Measurements from ENCODE around the gene RNU1-4. TPM values are rescaled to one million over a fixed set of nuclear protein-coding genes. Genes with fewer than 3 reads are reported as not detected.
"Not testable (repeated sequence)": the region's sequence is repeated elsewhere in the genome, so short reads cannot be mapped to it uniquely, and the experiment has no call there.

RNU1-4 gene
- polyA plus RNA-seq, 1 experiment = not detected

DNA sequence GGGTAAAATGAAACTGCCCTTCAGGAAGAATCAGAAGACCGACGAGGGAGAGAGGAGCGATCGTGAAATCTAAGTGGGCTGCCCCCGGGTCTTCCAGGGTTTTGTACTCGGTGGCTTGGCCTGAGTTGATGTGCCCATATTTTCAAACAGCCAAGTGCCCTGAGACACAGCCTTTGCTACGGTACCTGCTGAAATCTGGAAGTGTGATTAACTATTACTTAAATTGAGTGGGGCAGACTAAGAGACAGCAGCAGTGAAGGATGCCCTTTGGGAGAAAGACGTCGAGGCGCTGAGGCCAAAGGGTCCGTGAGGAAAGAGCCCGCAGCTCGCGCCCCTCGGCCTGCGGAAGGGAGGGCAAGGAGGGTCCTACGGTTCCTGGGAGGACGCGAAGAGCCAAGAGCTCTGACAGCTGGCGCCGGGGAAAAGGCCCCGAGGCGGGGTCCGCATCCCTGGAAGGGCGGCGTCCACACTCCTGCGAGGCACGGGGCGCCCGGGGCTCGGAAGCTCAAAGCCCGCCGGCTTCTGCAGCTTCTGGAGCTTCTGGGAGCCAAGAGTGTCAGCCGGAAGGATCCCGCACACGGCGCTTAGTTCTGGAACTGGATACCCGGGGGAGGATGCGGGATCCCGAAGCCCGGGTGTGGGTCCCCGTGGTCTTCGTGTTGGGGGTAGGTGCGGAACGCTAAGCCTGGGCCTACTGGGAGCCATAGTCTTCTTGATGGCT is 15.4 kb upstream of the RNU1-4 start:
- ChIA-PET POLR2A (no interaction called here), CTCF (interaction anchor here (0.8 to 9.9 kb wide), 3 partner anchors 12 to 23 kb away, joined by 3 to 89 read pairs (median 5); no protein-coding TSS in a partner anchor)
- no peak overlapping the region for H3K4me3 ChIP-seq (ENCODE audit: low read depth, low read length)
- H3K27me3 ChIP-seq (ENCODE audit: control insufficient read depth, insufficient read depth, low read length) = peaks cover 17% of the 10 kb centered on the region
- TF ChIP-seq CTCF (IDR thresholded peaks at IDR 0.05; ENCODE audit: insufficient read depth, low read depth, low read length) = no peak
- DNase-seq (ENCODE audit: low read depth) = no peak
- H3K36me3 ChIP-seq (ENCODE audit: control insufficient read depth, insufficient read depth, low read length) = no peaks in the 10 kb centered on the region

- H3K4me3 ChIP-seq (ENCODE audit: low read depth, low read length); DNase-seq (ENCODE audit: low read depth); H3K36me3 ChIP-seq (ENCODE audit: control insufficient read depth, insufficient read depth, low read length); POLR2A ChIA-PET: not testable (repeated sequence)
- H3K27me3 ChIP-seq (ENCODE audit: control insufficient read depth, insufficient read depth, low read length) = peaks cover 17% of the 10 kb centered on the region
- CTCF ChIA-PET = interaction anchor here (1.2 to 1.7 kb wide), 2 partner anchors 16 to 105 kb away, joined by 3 to 4 read pairs; no protein-coding TSS in a partner anchor
These were observed 14.7 kb upstream of the RNU1-4 start for GRCh38 chr1:16725439-16726245.

DNA sequence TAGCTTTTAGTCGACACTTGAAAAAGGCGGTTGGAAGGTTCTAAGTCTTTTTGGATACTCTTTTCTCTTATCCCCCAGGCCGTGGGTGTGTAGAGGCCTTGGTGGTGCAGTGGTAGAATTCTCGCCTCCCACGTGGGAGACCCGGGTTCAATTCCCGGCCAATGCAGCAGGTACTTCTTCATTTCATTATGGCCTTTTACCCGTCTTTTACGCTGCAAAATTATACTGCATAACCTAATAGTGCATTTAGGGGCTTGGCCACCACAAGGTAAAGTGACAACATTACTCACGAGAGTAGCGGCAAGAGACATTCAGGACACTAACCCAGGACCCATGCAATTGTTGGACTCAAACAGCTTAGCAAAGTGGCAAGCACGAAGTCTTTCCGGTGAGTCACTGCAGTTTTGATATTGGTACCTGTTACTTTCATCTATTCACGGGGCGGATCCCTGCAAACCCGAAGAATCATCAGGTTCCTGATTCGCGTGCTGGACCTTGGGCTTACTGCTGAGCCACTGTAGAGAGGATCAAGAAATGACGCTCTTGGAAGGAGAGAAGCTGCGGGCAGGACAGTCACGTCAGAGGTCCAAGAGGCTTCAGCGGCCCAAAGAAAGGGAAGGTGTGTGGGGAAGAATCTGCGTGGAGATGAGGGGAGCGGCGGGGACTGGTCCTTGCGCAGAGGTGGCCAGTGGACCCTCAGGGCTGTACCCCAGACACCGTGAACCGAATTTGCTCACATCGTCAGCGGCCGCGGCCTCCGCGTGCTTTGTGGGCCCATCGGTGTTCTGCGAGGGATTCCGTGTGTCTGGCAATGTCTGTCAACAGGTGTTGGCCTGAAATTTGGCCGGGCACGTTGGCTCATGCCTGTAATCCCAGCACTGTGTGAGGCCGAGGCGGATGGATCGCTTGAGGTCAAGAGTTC is 12.9 kb upstream of the RNU1-4 start:
- TF ChIP-seq CTCF (IDR thresholded peaks at IDR 0.05; ENCODE audit: insufficient read depth, low read depth, low read length) = no peak
- ChIA-PET CTCF (interaction anchor here (1.2 to 1.7 kb wide), 3 partner anchors 15 to 106 kb away, joined by 4 to 6 read pairs (median 5); no protein-coding TSS in a partner anchor), POLR2A (no interaction called here)
- no peak overlapping the region for H3K4me3 ChIP-seq (ENCODE audit: low read depth, low read length)
- H3K27me3 ChIP-seq (ENCODE audit: control insufficient read depth, insufficient read depth, low read length) = peaks cover 17% of the 10 kb centered on the region
- DNase-seq (ENCODE audit: low read depth) = no peak
- H3K36me3 ChIP-seq (ENCODE audit: control insufficient read depth, insufficient read depth, low read length) = no peaks in the 10 kb centered on the region

DNA sequence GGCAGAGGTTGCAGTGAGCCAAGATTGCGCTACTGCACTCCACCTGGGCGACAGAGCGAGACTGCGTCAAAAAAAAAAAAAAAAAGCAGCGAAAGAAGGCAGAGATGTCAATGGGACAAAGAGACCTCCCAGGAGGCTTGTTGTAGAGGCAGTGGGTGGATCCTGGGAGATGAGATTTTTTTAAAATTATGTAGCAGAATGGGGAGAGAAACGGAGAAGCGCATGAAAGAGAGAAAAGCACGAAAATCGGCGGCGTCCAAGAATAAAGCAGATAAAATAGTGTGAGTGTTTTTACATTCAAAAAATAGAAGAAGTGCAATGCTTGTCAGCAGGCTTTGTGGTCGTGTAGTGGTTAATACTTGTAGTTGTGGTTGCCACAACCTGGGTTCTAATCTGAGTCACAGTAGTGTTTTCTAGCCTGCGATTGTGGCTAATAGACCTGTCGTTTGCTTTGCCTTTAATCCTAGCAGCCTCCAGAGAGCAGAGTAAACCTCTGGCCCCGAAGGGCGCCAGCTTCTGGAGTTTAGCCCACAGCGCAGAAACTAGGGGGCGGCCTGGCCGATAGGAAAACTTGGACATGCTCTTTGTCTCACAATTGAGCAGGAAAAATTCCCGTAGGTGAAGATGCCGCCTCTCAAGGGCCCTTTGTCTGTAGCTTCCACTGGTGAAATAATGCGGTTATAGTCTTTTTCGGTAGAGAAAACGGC is 11.9 kb upstream of the RNU1-4 start:
- H3K4me3 ChIP-seq (ENCODE audit: low read depth, low read length); DNase-seq (ENCODE audit: low read depth); H3K36me3 ChIP-seq (ENCODE audit: control insufficient read depth, insufficient read depth, low read length); POLR2A ChIA-PET: not testable (repeated sequence)
- CTCF ChIA-PET = interaction anchor here (2.2 kb wide), 1 partner anchor 12 kb away, joined by 5 read pairs; no protein-coding TSS in a partner anchor
- H3K27me3 ChIP-seq (ENCODE audit: control insufficient read depth, insufficient read depth, low read length) = peaks cover 17% of the 10 kb centered on the region

GRCh38 chr1:16732254-16732896 is 7.9 kb upstream of the RNU1-4 start:
- POLR2A ChIA-PET; CTCF ChIA-PET; H3K27me3 ChIP-seq (ENCODE audit: control insufficient read depth, insufficient read depth, low read length); H3K4me3 ChIP-seq (ENCODE audit: low read depth, low read length); DNase-seq (ENCODE audit: low read depth); H3K36me3 ChIP-seq (ENCODE audit: control insufficient read depth, insufficient read depth, low read length): not testable (repeated sequence)

DNA sequence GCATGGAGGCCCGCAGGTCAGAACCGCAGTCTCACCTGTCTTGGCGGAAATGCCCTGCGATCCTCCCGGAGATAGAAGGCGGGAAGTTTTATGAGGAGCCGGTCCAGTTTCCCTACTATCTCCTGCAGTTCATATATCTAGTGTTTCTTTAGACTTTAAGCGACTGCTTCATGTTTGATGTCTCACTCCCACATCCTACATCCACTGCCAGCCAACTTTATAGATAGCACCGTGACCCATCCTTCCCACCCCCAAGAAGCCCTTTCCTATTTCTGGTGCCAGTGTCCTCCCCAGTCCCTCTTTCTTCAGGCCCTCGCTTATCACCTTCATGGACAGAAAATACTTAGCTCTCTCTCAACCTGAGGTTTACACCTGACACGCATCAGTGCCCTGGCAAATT is 914 bp downstream of the RNU1-4 start:
- CTCF ChIA-PET; POLR2A ChIA-PET; H3K27me3 ChIP-seq (ENCODE audit: control insufficient read depth, insufficient read depth, low read length); H3K4me3 ChIP-seq (ENCODE audit: low read depth, low read length); DNase-seq (ENCODE audit: low read depth); H3K36me3 ChIP-seq (ENCODE audit: control insufficient read depth, insufficient read depth, low read length): not testable (repeated sequence)

DNA sequence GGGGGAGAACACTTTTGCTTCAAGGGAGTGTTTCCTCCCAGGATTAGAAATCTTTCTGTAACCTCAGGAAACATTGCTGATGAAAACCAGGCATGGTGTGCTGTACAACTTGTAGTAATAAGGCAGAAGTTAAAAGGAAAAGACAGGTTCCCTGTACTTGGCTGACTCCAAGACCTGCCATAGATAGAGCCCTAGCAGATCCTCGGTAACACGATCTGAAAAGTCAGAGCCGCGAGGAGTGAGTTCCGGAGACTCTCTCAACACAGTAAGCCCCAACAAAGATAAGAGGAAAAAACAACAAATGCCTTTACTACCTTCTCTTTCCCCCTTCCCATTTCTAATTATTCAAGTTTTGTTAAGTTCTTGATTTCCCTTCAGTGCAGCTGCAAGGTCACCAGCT is 7.3 kb downstream of the RNU1-4 start:
- DNase-seq (ENCODE audit: low read depth); POLR2A ChIA-PET; H3K4me3 ChIP-seq (ENCODE audit: low read depth, low read length); H3K27me3 ChIP-seq (ENCODE audit: control insufficient read depth, insufficient read depth, low read length); H3K36me3 ChIP-seq (ENCODE audit: control insufficient read depth, insufficient read depth, low read length); CTCF ChIA-PET: not testable (repeated sequence)

GRCh38 chr1:16748710-16749109 is 8.4 kb downstream of the RNU1-4 start:
- DNase-seq (ENCODE audit: low read depth); H3K36me3 ChIP-seq (ENCODE audit: control insufficient read depth, insufficient read depth, low read length); CTCF ChIA-PET; POLR2A ChIA-PET; H3K4me3 ChIP-seq (ENCODE audit: low read depth, low read length); H3K27me3 ChIP-seq (ENCODE audit: control insufficient read depth, insufficient read depth, low read length): not testable (repeated sequence)

Data from BJ (cell line).